ENCODE data around the gene STXBP4.

GRCh38 chr17:54992797-54993639, 24.5 kb downstream of the STXBP4 start:
- TF ChIP-seq, protein P1, sequence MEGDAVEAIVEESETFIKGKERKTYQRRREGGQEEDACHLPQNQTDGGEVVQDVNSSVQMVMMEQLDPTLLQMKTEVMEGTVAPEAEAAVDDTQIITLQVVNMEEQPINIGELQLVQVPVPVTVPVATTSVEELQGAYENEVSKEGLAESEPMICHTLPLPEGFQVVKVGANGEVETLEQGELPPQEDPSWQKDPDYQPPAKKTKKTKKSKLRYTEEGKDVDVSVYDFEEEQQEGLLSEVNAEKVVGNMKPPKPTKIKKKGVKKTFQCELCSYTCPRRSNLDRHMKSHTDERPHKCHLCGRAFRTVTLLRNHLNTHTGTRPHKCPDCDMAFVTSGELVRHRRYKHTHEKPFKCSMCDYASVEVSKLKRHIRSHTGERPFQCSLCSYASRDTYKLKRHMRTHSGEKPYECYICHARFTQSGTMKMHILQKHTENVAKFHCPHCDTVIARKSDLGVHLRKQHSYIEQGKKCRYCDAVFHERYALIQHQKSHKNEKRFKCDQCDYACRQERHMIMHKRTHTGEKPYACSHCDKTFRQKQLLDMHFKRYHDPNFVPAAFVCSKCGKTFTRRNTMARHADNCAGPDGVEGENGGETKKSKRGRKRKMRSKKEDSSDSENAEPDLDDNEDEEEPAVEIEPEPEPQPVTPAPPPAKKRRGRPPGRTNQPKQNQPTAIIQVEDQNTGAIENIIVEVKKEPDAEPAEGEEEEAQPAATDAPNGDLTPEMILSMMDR (IDR thresholded peaks at IDR 0.05): peak in 1 of 3 donors; percentile 56
- TF ChIP-seq POLR2A (IDR thresholded peaks at IDR 0.05): no peak

Measured in lower leg skin (tissue), 3 donors.